CD14-positive monocyte (primary cell): ENCODE data around the gene BAHCC1. TPM values are rescaled to one million over a fixed set of nuclear protein-coding genes. Genes with fewer than 3 reads are reported as not detected.
A peak's percentile ranks its signal among the peaks of the same experiment; 100 is the strongest.

ENCODE experiments used
- DNase-seq, 3 donors: peaks; one replicate each; pipeline ENCODE4 v3.0.0-alpha.2; 2011 to 2022
- H2AFZ ChIP-seq: 2 replicates; pipeline ENCODE4 v1.6.0; 2012; ENCODE audit warnings: mild to moderate bottlenecking, low read depth, low read length, inconsistent platforms; ENCODE audit not compliant: insufficient read depth, poor library complexity, severe bottlenecking
- H3K27ac ChIP-seq, 2 donors: 1 replicate in 1 of 2; 2 replicates in 1 of 2; pipeline ENCODE4 v1.5.1; 2012 to 2013; ENCODE audit warnings: low read length in 2 of 2, control low read depth in 1 of 2, inconsistent platforms in 1 of 2, low read depth in 1 of 2, mild to moderate bottlenecking in 1 of 2
- H3K27me3 ChIP-seq, 2 donors: one replicate each; pipeline versions ENCODE4 v1.6.0 to v1.6.1; 2011 to 2013; ENCODE audit warnings: low read length in 2 of 2; ENCODE audit not compliant: control insufficient read depth in 2 of 2, insufficient read depth in 2 of 2
- H3K36me3 ChIP-seq, 2 donors: replicated peaks in 1 of 2; 1 replicate in 1 of 2; 2 replicates in 1 of 2; pipeline versions ENCODE4 v1.5.1 to v1.6.1; 2012 to 2013; ENCODE audit warnings: low read length in 2 of 2, control low read depth in 1 of 2, inconsistent platforms in 1 of 2, mild to moderate bottlenecking in 1 of 2; ENCODE audit not compliant: insufficient read depth in 2 of 2, control insufficient read depth in 1 of 2
- H3K4me1 ChIP-seq, 2 donors: 1 replicate in 1 of 2; 2 replicates in 1 of 2; pipeline versions ENCODE4 v1.5.1 to v1.6.1; 2012 to 2013; ENCODE audit warnings: low read length in 2 of 2, control low read depth in 1 of 2, inconsistent platforms in 1 of 2, mild to moderate bottlenecking in 1 of 2, moderate library complexity in 1 of 2; ENCODE audit not compliant: insufficient read depth in 2 of 2, control insufficient read depth in 1 of 2
- H3K4me2 ChIP-seq: replicated peaks from 2 replicates; pipeline ENCODE3; 2012; ENCODE audit warnings: low read length, moderate library complexity, mild to moderate bottlenecking; ENCODE audit not compliant: poor library complexity, severe bottlenecking; ENCODE audit errors: extremely low read depth
- H3K4me3 ChIP-seq, 3 experiments: fragments of 200-600 bp in 1 of 3; sonication (generic) in 1 of 3; replicated peaks in 1 of 3; 1 replicate in 2 of 3; 2 replicates in 1 of 3; pipeline ENCODE4 v1.5.1; 2011 to 2013; ENCODE audit warnings: low read length in 3 of 3, mild to moderate bottlenecking in 3 of 3, control low read depth in 2 of 3, low read depth in 2 of 3, inconsistent platforms in 1 of 3, moderate library complexity in 1 of 3
- H3K79me2 ChIP-seq: 2 replicates; pipeline ENCODE4 v1.6.0; 2012; ENCODE audit warnings: mild to moderate bottlenecking, control low read depth, inconsistent platforms, low read length, moderate library complexity; ENCODE audit not compliant: insufficient read depth
- H3K9ac ChIP-seq: 2 replicates; pipeline ENCODE4 v1.6.0; 2017; ENCODE audit warnings: low read length, mild to moderate bottlenecking; ENCODE audit not compliant: insufficient read depth, poor library complexity, severe bottlenecking
- H3K9me3 ChIP-seq, 2 donors: replicated peaks in 1 of 2; 1 replicate in 1 of 2; 2 replicates in 1 of 2; pipeline versions ENCODE4 v1.5.1 to v1.6.1; 2012 to 2013; ENCODE audit warnings: low read length in 2 of 2, control low read depth in 1 of 2; ENCODE audit not compliant: control insufficient read depth in 1 of 2, insufficient read depth in 1 of 2
- H4K20me1 ChIP-seq: 2 replicates; pipeline ENCODE4 v1.6.0; 2012; ENCODE audit warnings: mild to moderate bottlenecking, low read length, control low read depth, moderate library complexity; ENCODE audit not compliant: insufficient read depth
- H3K27ac Mint-ChIP-seq, 7 donors: one replicate each; pipeline ENCODE4 v1.8.0; 2020; ENCODE audit warnings: mild to moderate bottlenecking in 7 of 7, mixed read lengths in 7 of 7, moderate library complexity in 6 of 7, inconsistent platforms in 2 of 7
- H3K27me3 Mint-ChIP-seq, 3 donors: one replicate each; pipeline ENCODE4 v1.8.0; 2021 to 2022; ENCODE audit warnings: low read depth in 3 of 3, mild to moderate bottlenecking in 3 of 3, mixed read lengths in 3 of 3, moderate library complexity in 3 of 3, inconsistent platforms in 1 of 3
- H3K36me3 Mint-ChIP-seq, 2 donors: one replicate each; pipeline ENCODE4 v1.8.0; 2020; ENCODE audit warnings: mixed read lengths in 2 of 2, inconsistent platforms in 1 of 2, mild to moderate bottlenecking in 1 of 2
- H3K4me1 Mint-ChIP-seq: one replicate; pipeline ENCODE4 v1.8.0; 2020; ENCODE audit warnings: mild to moderate bottlenecking, mixed read lengths
- H3K4me3 Mint-ChIP-seq, 2 donors: one replicate each; pipeline ENCODE4 v1.8.0; 2020; ENCODE audit warnings: mild to moderate bottlenecking in 2 of 2, mixed read lengths in 2 of 2, moderate library complexity in 1 of 2
- H3K9me3 Mint-ChIP-seq, 7 donors: one replicate each; pipeline ENCODE4 v1.8.0; 2020 to 2022; ENCODE audit warnings: mixed read lengths in 7 of 7, mild to moderate bottlenecking in 6 of 7, moderate library complexity in 6 of 7, inconsistent platforms in 2 of 7
- CTCF ChIP-seq: fragments of 200-600 bp; IDR thresholded peaks from one replicate; pipeline ENCODE4 v1.8.0; 2022; ENCODE audit warnings: antibody characterized with exemption, mild to moderate bottlenecking
- WGBS: methylation state at CpG from one replicate; pipeline ENCODE4 v1.1.5; 2013; ENCODE audit warnings: missing lambda C conversion rate; ENCODE audit not compliant: insufficient coverage; 5-methylcytosine and 5-hydroxymethylcytosine counted together
- intact Hi-C, 2 donors: fragments of 100-400 bp; cut with micrococcal nuclease; formaldehyde crosslinking; loops; one replicate each; pipeline versions ENCODE4 v1.15.0 to v1.15.1; 2023
- polyA plus RNA-seq, 3 donors: library from polyadenylated mRNA; depleted of rRNA in 1 of 3; unstranded in 2 of 3; stranded (reverse) in 1 of 3; fragments of 300-500 nt in 2 of 3; fragments of >200 nt in 1 of 3; fragmentation: Illumina TruSeq in 2 of 3; gene quantifications; 1 replicate in 2 of 3; 2 replicates in 1 of 3; pipeline ENCODE4 v1.2.3, GENCODE V29; 2012 to 2021

The BAHCC1 gene
- polyA plus RNA-seq, 3 donors, result 0.11 to 8.8 (median 0.27) TPM

GRCh38 chr17:81401723-81402529, 6.7 kb downstream of the BAHCC1 start:
- Histone ChIP-seq H3K4me1 (peaks cover 42 to 56% of the 10 kb centered on the region in 2 donors), H3K79me2 (peaks cover 94% of the 10 kb centered on the region), H2AFZ (peak overlapping the region; percentile 61), H3K27me3 (no peaks in the 10 kb centered on the region), H3K36me3 (peaks cover 0 to 4% of the 10 kb centered on the region in 2 donors), H3K27ac (no peak overlapping the region), H3K4me2 (peak overlapping the region; percentile 84), H4K20me1 (peaks cover 15% of the 10 kb centered on the region), H3K4me3 (peak overlapping the region in 1 of 3 experiments; percentile 93), H3K9ac (peak overlapping the region; percentile 25), H3K9me3 (no peaks in the 10 kb centered on the region)
- intact Hi-C loops, result loop anchor here in 1 of 2 donors (2.0 kb wide), 2 partner anchors 83 to 109 kb away; no protein-coding TSS in a partner anchor
- peak in 2 of 3 donors; percentile 47 to 64 for DNase-seq
- Mint-ChIP-seq H3K27ac (peak overlapping the region in 4 of 7 donors; percentile 24 to 86 (median 56)), H3K27me3 (peaks cover 0 to 9% (median 2%) of the 10 kb centered on the region in 3 donors), H3K4me1 (peaks cover 46% of the 10 kb centered on the region), H3K9me3 (no peaks in the 10 kb centered on the region), H3K36me3 (peaks cover 9 to 14% of the 10 kb centered on the region in 2 donors), H3K4me3 (peak overlapping the region; percentile 41 to 42)
- TF ChIP-seq CTCF, result no peak
- WGBS, result 20% methylated on average over 18 of the region's 19 CpGs

GRCh38 chr17:81402530-81402941, 7.3 kb downstream of the BAHCC1 start:
- peaks cover 0 to 11% (median 4%) of the 10 kb centered on the region in 3 donors for H3K27me3 Mint-ChIP-seq
- no peak overlapping the region for H3K4me2 ChIP-seq
- WGBS, result 80% methylated on average over 6 of the region's 9 CpGs

More at GRCh38 chr17:81402530-81402941, 7.3 kb downstream of the BAHCC1 start:
- no peak for TF ChIP-seq CTCF
- no peak for DNase-seq
- Histone ChIP-seq H3K4me3 (no peak overlapping the region), H3K27ac (no peak overlapping the region), H2AFZ (no peak overlapping the region), H4K20me1 (peaks cover 17% of the 10 kb centered on the region), H3K27me3 (no peaks in the 10 kb centered on the region), H3K9me3 (no peaks in the 10 kb centered on the region), H3K36me3 (peaks cover 0 to 4% of the 10 kb centered on the region in 2 donors), H3K4me1 (peaks cover 45 to 53% of the 10 kb centered on the region in 2 donors), H3K9ac (no peak overlapping the region), H3K79me2 (peaks cover 94% of the 10 kb centered on the region)
- intact Hi-C loops, result no loop called here
- peaks cover 9 to 14% of the 10 kb centered on the region in 2 donors for H3K36me3 Mint-ChIP-seq
- no peak overlapping the region for H3K27ac Mint-ChIP-seq
- peaks cover 51% of the 10 kb centered on the region for H3K4me1 Mint-ChIP-seq
- H3K9me3 Mint-ChIP-seq, result no peaks in the 10 kb centered on the region
- no peak overlapping the region for H3K4me3 Mint-ChIP-seq
